ENCODE measurements around the gene KLHL13. TPM values are rescaled to one million over a fixed set of nuclear protein-coding genes. Genes with fewer than 3 reads are reported as not detected.

Gene KLHL13
- total and polyA plus RNA-seq, 10 of the 15 experiments (the other 5 are each of a cell fraction or from before 2014, with no cell fraction given) = 8.2 to 34.1 (median 13.8) TPM

GRCh38 chrX:117996408-117996807, 120.2 kb downstream of the KLHL13 start (continued):
- TF ChIP-seq, protein P1, sequence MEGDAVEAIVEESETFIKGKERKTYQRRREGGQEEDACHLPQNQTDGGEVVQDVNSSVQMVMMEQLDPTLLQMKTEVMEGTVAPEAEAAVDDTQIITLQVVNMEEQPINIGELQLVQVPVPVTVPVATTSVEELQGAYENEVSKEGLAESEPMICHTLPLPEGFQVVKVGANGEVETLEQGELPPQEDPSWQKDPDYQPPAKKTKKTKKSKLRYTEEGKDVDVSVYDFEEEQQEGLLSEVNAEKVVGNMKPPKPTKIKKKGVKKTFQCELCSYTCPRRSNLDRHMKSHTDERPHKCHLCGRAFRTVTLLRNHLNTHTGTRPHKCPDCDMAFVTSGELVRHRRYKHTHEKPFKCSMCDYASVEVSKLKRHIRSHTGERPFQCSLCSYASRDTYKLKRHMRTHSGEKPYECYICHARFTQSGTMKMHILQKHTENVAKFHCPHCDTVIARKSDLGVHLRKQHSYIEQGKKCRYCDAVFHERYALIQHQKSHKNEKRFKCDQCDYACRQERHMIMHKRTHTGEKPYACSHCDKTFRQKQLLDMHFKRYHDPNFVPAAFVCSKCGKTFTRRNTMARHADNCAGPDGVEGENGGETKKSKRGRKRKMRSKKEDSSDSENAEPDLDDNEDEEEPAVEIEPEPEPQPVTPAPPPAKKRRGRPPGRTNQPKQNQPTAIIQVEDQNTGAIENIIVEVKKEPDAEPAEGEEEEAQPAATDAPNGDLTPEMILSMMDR (IDR thresholded peaks at IDR 0.05 in 2 of 3, conservative IDR thresholded peaks at IDR 0.05 in 1 of 3; ENCODE audit: control insufficient read depth in 2 of 3, extremely low read depth in 1 of 3, insufficient read depth in 1 of 3, low read depth in 3 of 3, low read length in 3 of 3) = no peak
- TF ChIP-seq RB1 (IDR thresholded peaks at IDR 0.05; ENCODE audit: borderline replicate concordance) = no peak
- no peak for TF ChIP-seq STAT3 (IDR thresholded peaks at IDR 0.05; ENCODE audit: low read depth, low read length)
- TF ChIP-seq CEBPB (IDR thresholded peaks at IDR 0.05; ENCODE audit: borderline replicate concordance in 1 of 2, low read depth in 2 of 2, low read length in 2 of 2) = no peak
- no peak for TF ChIP-seq CHD4 (IDR thresholded peaks at IDR 0.05)
- no peak for TF ChIP-seq SMARCA5 (IDR thresholded peaks at IDR 0.05)

- ChIA-PET SMC1A (ENCODE audit: uncharacterized antibody, unreplicated experiment) (interaction anchor here (2.1 kb wide), 1 partner anchor 10 kb away, joined by 8 read pairs; no protein-coding TSS in a partner anchor), CTCF (interaction anchor here (1.2 to 1.7 kb wide), 2 partner anchors 10 to 260 kb away, joined by 3 to 4 read pairs; no protein-coding TSS in a partner anchor), POLR2A (no interaction called here), RAD21 (ENCODE audit: unreplicated experiment) (no interaction called here)
- ATAC-seq = no peak
- BruUV-seq (replicated peaks) = no TSS peak
- H3K9ac ChIP-seq (ENCODE audit: control insufficient read depth, insufficient read depth, low read length) = no peak overlapping the region
- in situ Hi-C loops (cut with MboI) (loop anchor here (10.0 kb wide), 1 partner anchor 259 kb away; no protein-coding TSS in a partner anchor), intact Hi-C loops (cut with micrococcal nuclease; ENCODE audit: unreplicated experiment) (no loop called here)
- H3K4me1 ChIP-seq (ENCODE audit: control insufficient read depth, insufficient read depth, low read length) = no peaks in the 10 kb centered on the region
- WGBS (ENCODE audit: insufficient coverage, insufficient replicate concordance, low lambda C conversion rate, missing lambda C conversion rate) = 91% methylated on average over 1 of the region's 1 CpG
- H3K27me3 ChIP-seq (replicated peaks in 1 of 2; ENCODE audit: control insufficient read depth in 2 of 2, insufficient read depth in 2 of 2, low read length in 1 of 2) = no peaks in the 10 kb centered on the region
- H3K79me2 ChIP-seq (ENCODE audit: control insufficient read depth, insufficient read depth, low read length) = no peaks in the 10 kb centered on the region
- H4K20me1 ChIP-seq (ENCODE audit: control insufficient read depth, insufficient read depth) = no peaks in the 10 kb centered on the region
- H2AFZ ChIP-seq (ENCODE audit: control insufficient read depth, low read depth, low read length) = no peak overlapping the region
- no peak for FAIRE-seq
- no peak overlapping the region for H3K27ac ChIP-seq (ENCODE audit: control insufficient read depth, insufficient read depth)
- H3K4me2 ChIP-seq (ENCODE audit: control insufficient read depth, insufficient read depth) = no peak overlapping the region
- TF ChIP-seq TARDBP (IDR thresholded peaks at IDR 0.05; ENCODE audit: borderline replicate concordance) (no peak), SMARCA5 (IDR thresholded peaks at IDR 0.05) (no peak), NR2C2 (IDR thresholded peaks at IDR 0.05; ENCODE audit: borderline replicate concordance, control insufficient read depth, insufficient read length, low read depth) (no peak), ESRRA (IDR thresholded peaks at IDR 0.05; ENCODE audit: low read length) (no peak), ATF7 (IDR thresholded peaks at IDR 0.05; ENCODE audit: low read depth) (no peak), ATF2 (IDR thresholded peaks at IDR 0.05; ENCODE audit: low read length) (no peak), WRNIP1 (IDR thresholded peaks at IDR 0.05; ENCODE audit: borderline replicate concordance, low read depth, low read length) (no peak), EP300 (IDR thresholded peaks at IDR 0.05; ENCODE audit: borderline replicate concordance in 1 of 2, control insufficient read depth in 1 of 2, low read depth in 2 of 2, low read length in 2 of 2) (no peak), RB1 (IDR thresholded peaks at IDR 0.05; ENCODE audit: borderline replicate concordance) (no peak), NFIC (IDR thresholded peaks at IDR 0.05; ENCODE audit: low read depth, low read length) (no peak), JUND (IDR thresholded peaks at IDR 0.05; ENCODE audit: low read depth, low read length) (no peak)
- no peaks in the 10 kb centered on the region for H3K36me3 ChIP-seq (ENCODE audit: control insufficient read depth in 2 of 2, insufficient read depth in 2 of 2, low read length in 1 of 2)
- H3K4me3 ChIP-seq = no peak overlapping the region
- no peak for DNase-seq (ENCODE audit: low read depth, low spot score)
- no peaks in the 10 kb centered on the region for H3K9me3 ChIP-seq (replicated peaks; ENCODE audit: control insufficient read depth, insufficient read depth, low read length)
These were observed 121.2 kb downstream of the KLHL13 start for GRCh38 chrX:117995378-117995777.

All from GM12878 (cell line).